ENCODE data around the gene RXRB. TPM values are rescaled to one million over a fixed set of nuclear protein-coding genes. Genes with fewer than 3 reads are reported as not detected.

Gene RXRB
- total RNA-seq, 1 donor from 2014 or later: 56.8 TPM

DNA sequence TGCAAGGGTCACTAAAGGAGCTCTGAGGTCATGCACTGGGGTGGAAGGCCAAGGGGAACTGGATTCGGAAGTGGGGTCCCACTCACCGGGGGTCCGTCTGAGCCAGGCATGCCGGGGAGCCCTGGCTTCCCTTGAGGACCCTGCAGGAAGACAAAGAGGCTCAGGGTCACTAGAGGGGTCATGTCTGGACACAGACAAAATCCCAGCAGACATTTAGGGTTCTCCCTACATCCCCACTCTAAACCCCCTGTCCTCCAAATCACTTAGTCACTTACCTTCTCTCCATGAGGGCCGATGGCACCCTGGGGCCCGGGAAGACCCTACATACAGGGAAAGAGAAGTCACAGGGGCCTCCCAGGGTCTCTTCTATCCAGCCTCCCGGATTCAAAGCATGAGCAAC lies 23.6 kb downstream of the RXRB start:
- no peak for DNase-seq (ENCODE audit: low spot score)

DNA sequence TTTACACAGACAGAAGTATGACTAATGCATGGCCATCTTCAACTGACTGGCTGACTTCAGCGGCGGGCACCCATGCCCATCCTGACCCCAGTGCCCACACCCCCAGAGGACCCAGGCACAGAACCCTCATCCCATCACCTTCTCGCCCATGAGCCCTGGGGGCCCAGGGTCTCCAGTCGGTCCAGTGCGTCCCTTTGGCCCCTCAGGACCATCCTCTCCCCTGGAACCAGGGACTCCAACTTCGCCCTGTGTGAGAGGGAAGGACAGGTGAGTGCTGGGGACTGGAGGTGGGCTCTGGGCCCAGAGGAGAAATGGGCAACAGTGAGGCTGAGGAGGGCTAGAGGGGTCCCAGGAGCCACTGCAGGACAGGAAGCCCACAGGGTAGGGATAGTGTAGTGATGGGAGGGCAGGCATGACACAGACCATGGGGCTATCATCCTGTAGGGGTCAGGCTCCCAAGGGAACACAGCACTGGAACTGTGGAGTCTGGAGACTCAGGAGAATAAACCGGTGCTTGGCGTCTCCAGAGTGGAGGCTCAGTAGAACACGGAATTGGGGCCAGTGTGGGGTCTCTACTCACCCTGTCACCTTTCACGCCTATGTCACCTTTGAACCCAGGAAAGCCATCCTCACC lies 24.9 kb downstream of the RXRB start:
- DNase-seq (ENCODE audit: low spot score): no peak

DNA sequence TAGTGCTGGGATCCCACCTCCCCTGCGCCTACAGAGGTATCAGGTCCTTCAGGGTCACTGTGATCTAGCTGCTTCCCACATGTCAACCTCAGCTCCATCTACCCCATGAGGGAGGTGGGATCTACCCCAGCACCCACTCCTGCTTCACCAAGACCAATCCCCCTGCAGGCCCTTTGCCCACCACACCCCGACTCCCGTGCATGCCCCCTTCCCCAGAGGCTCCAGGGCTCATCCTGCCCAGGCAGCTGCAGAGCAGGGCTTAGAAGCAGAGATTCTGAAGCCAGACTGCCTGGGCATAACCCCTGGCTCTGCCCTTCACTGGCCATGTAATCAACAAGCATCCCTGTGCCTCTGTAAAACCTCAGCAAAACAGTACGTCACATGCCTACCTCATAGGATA lies 25.7 kb downstream of the RXRB start:
- DNase-seq (ENCODE audit: low spot score): no peak

DNA sequence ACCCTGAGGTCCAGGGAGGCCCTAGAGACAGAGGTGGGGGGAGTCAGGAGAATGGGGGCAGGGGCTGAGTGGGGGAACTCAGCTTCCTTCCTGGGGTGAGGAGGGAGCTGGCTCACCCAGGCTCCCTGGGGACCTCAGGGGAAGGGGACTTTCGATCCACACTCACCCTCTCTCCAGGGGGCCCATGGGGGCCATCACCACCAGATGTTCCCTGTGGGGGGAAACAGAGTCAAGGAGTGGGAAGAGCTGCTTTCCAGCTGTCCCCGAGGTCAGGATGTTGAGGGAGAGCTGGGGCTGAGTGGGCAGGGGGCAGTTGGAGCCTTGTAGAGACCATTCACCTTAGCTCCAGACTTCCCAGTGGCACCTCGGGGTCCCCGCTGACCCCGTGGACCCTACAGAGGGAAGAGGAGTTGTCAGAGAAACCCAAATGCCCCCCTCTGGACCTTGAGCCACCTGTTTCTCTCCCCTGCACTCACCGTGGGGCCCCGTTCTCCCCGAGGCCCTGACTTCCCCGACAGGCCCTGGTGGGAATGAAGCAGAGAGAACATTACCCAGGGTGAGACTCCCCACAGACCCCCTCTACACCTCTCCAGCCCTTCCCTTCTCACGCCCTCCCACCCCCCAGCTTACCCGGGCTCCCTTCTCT lies 26.8 kb downstream of the RXRB start:
- DNase-seq (ENCODE audit: low spot score): no peak

DNA sequence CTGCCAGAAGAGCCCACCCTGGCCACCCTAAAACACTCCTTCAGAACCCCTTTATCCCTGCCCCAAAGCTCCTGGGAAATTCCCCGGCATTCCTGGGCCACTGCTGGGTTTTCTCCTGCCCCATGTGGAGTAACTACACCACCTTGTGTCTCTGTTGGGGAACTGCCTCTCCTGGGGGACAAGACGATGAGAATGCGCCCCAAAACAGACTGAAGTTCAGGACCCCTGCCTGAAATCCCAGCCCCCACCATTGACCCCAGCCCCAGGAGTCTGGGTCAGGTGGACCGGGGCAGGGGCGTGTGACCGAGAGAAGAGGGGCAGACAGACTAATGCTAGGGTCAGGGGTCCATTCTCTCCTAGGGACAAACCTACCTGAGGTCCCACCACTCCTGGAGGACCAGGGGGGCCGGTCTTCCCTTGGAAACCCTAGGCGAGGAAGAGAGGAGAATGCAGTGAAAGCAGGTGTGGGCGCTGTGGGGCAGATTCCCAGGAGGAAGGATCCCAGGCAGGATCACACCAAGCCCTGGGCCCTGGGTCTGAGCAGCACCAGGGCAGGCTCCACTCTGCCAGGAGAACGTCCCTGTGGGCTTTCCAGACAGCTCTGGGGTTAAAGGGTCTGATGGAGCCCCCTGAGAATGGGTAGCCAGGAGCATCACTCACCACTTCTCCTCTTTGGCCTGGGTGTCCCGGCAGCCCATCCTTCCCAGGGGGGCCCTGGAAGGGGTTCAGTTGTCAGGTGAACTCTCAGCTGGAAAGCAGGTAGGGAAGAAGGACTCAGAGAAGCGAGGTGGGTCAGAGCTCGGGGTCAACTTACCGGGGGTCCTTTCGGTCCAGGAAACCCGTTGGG lies 27.6 kb downstream of the RXRB start:
- DNase-seq (ENCODE audit: low spot score): no peak

DNA sequence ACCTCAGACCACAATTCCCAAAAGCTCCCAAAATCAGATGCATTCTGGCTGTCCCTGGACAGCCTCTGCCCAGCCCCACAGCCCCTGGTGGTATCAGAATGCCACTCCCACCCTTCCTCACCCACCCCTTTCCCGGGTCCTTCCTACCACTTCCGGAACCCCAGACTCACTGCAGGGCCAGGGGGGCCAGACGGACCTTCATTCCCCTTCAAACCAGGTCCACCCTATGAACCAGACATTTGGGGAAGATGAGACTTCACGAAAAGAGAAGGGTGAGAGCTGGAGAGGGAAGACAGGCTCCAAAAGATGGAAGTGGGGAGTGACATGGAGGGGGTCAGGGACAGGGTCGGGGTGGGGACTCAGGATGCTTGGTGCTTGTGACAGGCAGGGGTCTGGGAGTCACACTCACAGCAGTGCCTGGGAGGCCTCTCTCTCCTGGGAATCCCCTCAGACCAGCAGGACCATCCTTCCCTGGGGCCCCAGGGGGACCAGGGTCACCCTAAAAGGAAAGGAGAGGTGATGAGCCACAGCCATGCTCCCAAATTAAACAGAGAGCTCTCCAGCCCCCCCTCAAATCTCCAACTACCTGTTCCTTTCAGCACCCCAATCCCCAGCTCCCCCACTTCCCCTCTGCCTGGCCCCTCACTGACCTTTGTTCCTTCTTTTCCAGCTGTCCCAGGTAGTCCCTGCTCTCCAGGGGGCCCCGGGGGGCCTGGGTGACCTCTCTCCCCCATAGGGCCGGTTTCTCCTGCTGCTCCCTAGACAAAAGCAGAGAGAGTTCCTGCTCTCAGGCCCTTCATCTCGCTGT lies 28.4 kb downstream of the RXRB start:
- no peak for DNase-seq (ENCODE audit: low spot score)

DNA sequence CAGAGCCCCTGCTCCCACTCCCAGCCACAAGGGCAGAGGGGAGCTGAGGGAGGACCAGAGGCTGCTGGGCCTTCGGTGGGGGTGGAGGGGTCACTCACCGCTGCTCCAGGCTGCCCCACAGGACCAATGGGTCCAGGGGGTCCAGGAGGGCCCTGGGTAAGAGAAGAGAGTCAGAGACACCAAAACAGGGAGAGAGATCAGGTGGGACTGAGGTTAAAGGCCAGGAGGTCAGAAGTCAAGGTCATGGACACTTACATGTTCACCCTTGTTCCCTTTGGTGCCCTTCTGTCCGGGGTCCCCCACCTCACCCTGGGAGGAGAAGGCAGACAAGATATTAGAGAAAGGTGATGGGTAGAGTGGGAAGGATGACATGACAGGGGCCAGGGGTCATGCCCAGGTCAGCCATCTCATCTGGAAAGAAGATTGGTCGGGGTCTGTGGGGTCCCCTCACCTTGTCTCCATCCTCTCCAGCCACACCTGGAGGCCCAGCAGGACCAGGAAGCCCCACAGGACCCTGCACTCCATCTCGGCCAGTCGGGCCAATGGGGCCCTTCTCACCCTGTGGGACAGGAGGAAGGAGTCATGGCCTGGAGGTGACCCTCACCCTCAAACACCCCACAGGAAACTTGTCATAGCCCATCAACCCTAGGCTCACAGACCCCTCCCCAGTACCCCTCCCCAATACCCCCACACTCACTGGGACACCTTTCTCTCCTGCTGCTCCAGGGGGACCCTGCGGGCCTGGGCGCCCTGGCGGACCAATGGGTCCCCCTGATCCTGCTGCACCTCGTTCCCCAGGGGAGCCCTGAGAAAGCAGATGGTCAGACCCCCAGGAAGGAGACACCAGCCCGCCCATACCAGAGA lies 29.2 kb downstream of the RXRB start:
- no peak for DNase-seq (ENCODE audit: low spot score)

DNA sequence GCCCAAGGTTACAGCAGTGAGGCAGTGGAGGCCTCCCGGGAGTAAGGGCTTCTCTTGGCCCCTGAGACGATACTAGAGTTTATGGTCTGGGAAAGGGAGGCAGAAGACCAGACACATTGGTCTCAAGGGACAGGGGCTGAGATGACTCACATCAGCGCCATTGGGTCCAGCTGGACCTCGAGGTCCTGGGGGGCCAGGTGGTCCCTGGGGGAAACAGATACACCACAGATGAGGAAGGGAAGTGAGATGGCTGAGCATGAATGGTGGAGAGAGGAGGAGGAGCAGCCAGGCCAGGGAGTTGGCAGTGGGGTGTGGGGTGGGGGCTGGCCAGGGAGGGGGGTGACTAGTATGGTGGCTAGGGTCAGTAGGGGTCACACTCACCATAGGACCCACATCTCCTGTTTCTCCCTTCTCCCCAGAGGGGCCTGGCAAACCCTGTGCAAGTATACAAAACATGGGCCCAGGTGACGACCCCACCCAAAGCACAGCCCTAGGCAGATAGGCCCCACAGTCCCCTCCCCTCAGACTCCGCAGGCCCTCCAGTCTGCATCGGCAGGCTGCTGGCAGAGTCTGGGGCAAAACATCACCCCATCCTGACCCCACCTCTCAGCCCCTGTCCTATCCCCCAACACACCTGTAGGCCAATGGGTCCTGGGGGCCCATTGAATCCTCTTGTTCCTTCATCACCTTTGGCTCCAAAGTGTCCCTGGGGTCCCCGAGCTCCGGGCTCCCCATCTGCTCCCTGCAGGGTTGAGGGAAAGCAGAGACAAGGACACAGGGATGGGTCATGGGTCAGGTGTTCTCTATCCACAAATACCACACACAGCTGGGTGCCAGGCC lies 30.1 kb downstream of the RXRB start:
- no peak for DNase-seq (ENCODE audit: low spot score)

DNA sequence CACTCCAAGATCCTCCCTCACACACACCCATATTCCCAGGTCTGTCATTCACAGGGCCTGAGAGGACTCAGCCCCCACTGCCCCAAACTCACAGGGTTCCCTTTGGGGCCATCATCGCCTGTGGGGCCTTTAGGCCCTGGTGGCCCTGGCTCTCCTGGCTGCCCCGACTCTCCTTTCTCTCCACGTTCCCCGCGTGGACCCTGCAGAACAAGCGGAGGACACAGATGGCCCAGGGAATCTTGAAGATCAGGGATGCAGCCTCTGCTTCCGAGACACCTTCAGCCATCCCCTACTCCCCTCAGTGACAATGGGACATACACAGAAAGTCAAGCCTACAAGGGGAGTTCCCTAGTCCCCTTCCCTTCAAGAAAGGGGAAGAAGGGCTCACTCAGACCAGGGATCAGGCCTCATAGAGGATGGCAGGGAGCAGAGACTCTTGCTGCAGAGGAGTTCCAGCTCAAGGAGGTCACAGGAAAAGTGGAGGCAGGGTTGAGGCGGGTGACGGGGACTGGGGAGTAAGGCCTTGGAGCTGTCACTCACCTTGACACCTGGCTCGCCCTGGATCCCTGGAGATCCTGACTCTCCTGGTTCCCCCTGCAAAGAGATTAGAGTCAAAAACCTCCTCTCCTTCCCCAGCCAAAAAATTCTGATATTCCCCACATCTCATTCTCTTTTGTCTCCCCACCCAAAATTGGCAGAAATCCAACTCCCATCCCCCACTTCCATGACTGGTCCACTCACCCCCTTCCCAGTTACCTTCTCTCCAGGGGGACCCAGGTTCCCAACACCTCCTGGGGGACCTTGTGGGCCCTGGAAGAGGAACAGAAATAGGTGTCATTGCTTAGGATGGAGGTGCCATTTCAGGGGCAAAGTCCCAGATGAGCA lies 30.9 kb downstream of the RXRB start:
- no peak for DNase-seq (ENCODE audit: low spot score)

DNA sequence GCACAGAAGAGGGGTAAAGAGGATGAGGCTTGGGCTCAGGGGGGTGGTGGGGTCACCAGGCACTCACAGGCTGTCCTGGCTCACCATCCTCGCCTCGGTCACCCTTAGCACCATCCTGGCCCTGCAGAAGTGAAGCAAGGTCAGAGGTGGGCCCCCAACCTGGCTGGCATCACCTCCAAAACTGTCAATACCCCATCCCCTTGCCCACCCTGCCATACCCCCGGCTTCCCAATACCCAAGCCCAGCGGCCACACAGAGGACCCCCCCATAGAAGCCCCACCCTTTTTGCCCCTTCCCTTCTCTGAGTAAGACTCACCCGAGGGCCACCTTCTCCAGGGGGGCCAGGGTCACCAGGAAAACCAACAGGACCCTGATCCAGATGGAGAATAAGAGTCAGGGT lies 31.8 kb downstream of the RXRB start:
- DNase-seq (ENCODE audit: low spot score): no peak

DNA sequence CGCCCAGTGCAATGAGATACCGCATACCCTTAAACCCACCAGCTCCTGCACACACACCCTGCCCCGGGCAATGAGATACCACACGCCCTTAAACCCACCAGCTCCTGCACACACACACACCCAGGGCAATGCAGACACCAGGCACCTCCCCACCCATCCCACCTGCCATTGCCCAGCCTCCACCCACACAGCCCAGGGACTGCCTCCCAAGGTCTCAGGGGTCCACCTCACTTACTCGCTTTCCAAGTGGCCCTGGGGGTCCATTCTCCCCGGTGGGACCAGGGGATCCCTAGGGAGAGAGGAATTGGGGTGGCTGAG lies 32.2 kb downstream of the RXRB start:
- no peak for DNase-seq (ENCODE audit: low spot score)

DNA sequence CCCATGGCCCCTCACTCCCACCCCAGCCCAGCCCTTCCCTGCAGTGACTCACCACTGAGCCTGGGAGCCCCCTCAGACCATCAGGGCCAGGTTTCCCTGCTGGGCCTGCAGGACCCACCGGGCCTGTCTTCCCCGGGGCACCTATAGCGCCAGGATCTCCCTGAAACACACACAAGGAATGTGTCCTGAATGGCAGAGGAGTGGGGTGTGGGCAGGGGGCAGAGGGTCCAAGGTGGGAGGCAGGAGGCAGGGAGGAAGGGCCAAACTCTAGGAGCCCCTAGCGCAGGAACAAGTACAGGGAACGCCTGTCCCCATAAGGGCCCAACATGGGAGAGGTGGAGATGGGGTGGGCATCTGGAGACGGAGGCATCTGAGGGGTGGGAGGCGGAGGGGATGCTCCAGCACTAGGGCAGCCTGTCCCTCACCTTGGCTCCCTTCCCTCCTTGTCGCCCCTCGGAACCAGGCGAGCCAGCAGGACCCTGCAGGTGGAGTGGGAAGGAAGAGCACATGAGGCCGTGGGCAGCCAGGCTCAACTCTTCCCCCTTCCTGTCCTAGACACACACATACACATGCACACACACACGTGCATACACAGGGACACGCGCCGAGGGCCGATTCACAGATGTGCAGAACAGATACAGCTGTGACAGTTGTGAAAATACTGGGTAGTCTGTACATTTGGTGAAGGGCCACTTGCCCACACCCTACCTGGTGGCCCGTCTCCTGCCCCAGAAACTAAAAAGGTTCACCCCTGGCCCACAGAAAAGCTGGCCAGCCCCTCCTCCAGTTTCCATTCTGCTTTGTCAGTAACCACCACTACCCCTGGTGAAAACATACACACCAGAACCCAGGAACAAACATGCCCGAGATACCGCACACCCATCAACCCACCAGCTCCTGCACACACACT lies 32.8 kb downstream of the RXRB start:
- no peak for DNase-seq (ENCODE audit: low spot score)

DNA sequence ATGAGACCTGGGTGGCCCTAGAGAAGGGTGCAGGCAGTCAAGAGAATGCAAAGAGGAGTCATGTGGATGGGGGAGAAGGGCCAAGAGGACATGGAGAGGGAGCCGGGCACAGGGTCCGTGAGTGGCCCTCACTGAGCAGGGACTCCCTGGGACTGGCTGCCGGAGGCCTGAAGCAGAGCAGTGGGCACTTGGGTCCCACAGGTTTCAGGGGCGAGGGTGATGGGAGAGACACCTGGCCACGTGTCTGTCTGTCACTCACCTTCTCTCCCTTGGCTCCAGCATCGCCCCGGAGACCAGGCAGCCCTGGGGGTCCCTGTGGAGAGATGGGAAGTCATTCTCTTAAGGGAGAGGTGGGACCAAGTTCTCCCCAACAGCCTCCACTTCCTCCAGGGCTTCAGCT lies 33.7 kb downstream of the RXRB start:
- DNase-seq (ENCODE audit: low spot score): no peak

DNA sequence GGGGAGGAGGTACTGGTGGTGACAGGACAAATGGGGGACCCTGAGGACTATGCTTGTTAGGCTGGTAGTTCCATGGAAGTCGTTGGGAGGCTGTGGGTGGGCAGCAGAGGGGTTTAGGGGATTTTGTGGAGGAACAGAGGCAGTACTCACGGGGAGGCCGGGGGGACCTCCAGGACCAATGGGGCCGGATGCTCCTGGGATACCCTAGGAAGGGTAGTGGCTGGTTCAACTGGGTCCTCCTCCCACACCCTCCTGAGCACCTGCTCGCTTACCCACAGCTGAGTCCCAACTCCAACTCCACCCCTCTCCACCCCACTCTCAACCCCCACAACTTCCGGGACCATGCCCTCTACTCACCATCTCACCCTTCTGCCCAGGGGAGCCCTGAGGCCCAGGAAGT lies 34.1 kb downstream of the RXRB start:
- DNase-seq (ENCODE audit: low spot score): no peak

DNA sequence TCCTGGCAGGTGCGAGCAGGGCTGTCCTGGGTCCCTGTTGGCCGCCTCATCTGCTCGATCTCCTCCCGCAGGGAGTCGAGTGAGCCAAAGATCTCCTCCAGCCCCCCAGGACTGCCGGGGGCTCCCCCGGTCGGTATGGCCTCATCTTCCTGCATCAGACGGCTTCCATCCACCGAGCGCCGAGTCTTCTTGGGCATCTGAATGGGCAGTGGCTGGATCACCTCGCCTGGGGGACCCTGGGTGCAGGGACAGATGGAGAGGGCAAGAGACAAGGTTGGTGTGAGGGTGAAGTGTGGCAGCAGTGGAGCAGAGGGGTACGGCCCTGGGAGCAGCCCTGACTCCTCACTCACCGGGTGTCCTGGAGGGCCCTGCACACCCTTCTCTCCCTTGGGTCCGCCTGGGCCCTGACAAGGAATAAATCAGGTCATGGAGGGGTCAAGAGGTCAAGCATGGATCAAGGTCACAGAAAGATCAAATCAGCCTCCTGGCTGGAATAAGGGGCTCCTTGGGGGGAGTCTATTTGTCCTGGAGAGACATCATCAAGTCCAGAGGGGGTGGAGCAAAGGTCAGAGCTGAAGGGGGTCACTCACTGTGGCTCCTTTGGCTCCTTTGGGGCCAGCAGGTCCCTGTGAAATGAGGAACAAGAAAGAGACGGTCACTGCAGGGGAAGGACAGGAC lies 34.7 kb downstream of the RXRB start:
- DNase-seq (ENCODE audit: low spot score): no peak

DNA sequence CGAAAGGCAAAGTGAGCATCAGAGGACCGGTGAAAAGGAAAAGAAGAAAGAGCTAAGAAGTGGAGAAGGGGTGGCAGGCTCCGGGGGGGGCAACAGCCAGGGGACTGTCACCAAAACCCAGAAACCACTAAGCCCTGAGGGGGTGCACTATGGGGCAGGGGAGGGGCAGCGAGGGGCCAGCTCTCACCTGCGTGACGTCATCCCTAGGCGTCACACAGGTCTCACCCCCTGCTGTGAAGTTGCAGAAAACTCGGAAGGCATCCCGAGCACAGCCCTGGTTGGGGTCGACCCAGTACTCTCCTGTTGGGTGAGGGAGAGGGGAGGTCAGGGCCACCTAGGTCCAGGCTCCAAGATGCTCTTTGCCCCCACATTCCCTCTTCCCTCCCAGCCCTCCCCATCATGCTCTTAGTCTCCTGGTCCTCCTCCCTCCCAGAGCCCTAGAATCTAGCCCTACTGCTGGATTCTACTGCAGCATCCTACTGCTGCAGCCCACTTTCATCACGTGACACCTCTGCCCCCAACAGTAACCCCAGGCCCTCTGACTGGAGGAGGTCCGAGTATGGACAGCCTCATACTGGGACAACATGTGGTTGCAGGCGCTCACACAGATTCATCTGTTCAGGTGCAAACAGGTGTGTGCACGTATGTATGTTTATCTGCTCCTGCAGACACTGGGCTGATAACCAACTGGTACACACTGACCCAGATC lies 35.6 kb downstream of the RXRB start:
- no peak for DNase-seq (ENCODE audit: low spot score)

DNA sequence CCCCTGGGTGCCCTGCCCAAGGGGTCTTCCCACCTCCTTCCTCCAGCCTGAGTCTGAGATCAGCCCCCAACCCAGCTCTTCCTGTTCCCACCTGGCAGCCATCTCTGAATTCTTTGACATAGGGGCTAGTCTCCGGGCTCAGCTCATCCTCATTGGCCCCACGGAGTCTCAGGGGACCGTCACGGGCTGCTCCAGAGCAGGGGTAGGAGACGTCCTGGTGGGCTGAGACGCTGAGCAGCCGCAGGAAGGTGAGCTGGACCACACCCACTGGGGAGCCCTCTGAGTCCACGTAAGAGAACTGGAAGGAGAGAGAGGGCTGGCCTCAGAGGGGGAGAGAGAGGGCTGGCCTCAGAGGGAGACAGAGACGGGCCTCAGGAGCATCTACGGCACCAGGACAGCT lies 36.3 kb downstream of the RXRB start:
- DNase-seq (ENCODE audit: low spot score): no peak
